Neutrophil (primary cell): ENCODE results near the gene RABGGTA.
A peak's percentile ranks its signal among the peaks of the same experiment; 100 is the strongest.

Source experiments
- H3K27ac ChIP-seq: fragments of 200-600 bp; sonication (generic); 2 replicates; pipeline ENCODE4 v1.5.1; 2016; ENCODE audit warnings: mild to moderate bottlenecking, moderate library complexity
- H3K27me3 ChIP-seq: fragments of 200-600 bp; sonication (generic); 2 replicates; pipeline ENCODE4 v1.6.0; 2016; ENCODE audit warnings: mild to moderate bottlenecking
- H3K36me3 ChIP-seq: fragments of 200-600 bp; sonication (generic); 2 replicates; pipeline ENCODE4 v1.5.1; 2017
- H3K4me1 ChIP-seq, 2 experiments: fragments of 200-600 bp in 1 of 2; sonication (generic) in 1 of 2; 1 replicate in 1 of 2; 2 replicates in 1 of 2; pipeline versions ENCODE4 v1.5.1 to v1.6.1; 2013 to 2016; ENCODE audit warnings: low read depth in 1 of 2, low read length in 1 of 2, mild to moderate bottlenecking in 1 of 2, moderate library complexity in 1 of 2; ENCODE audit not compliant: control insufficient read depth in 1 of 2, insufficient read depth in 1 of 2
- H3K4me3 ChIP-seq, 2 experiments: fragments of 200-600 bp in 1 of 2; sonication (generic) in 1 of 2; 1 replicate in 1 of 2; 2 replicates in 1 of 2; pipeline ENCODE4 v1.5.1; 2013 to 2016; ENCODE audit warnings: low read depth in 1 of 2, low read length in 1 of 2, mild to moderate bottlenecking in 1 of 2, moderate library complexity in 1 of 2
- H3K9me3 ChIP-seq: fragments of 200-600 bp; sonication (generic); 2 replicates; pipeline ENCODE4 v1.5.1; 2016
- TF ChIP-seq, protein P1 (sequence below): fragments of 200-600 bp; sonication (generic); IDR thresholded peaks from 2 replicates; pipeline ENCODE4 v1.5.1; 2016; ENCODE audit warnings: antibody characterized with exemption

The RABGGTA gene, protein sequence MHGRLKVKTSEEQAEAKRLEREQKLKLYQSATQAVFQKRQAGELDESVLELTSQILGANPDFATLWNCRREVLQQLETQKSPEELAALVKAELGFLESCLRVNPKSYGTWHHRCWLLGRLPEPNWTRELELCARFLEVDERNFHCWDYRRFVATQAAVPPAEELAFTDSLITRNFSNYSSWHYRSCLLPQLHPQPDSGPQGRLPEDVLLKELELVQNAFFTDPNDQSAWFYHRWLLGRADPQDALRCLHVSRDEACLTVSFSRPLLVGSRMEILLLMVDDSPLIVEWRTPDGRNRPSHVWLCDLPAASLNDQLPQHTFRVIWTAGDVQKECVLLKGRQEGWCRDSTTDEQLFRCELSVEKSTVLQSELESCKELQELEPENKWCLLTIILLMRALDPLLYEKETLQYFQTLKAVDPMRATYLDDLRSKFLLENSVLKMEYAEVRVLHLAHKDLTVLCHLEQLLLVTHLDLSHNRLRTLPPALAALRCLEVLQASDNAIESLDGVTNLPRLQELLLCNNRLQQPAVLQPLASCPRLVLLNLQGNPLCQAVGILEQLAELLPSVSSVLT

DNA sequence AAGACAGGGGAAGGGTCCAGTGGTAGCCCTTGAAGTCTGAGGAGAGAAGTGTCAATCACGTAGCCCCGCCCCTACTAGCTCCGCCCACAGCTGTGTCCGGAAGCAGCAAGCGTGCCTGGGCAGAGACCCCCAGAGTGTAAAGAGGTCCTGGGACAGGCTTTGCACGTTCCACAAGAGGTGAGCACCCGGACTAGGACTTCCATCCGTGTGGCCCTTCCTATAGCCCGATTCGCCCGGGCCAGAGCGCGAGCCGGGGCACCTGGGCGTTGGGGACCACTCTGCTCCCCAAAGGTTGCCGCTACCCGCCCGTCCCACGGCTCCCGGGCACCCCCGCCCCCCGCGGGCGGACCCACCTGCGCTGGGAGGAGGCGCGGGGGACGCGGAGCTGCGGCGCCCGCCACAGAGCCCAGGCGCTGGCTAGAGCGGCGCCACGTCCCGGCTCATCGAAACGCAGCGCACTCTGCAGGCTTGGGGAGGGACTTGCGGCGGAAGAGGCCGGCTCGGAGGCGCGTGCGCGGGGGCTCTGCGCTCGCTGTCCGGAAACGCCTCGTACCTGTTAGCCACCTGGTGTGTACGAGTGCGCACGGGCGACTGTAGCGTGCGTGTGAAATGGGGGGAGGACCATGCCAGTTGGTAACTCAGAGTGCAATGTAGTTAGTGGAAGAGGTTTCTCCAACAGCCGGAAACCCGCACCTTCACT, at the start of gene RABGGTA:
TSS of gene RABGGTA (minus strand) at position 464 of the 700 bp plus-strand sequence. CDS start 482 bp downstream, outside the sequence.
- H3K4me3 ChIP-seq = peak within 1 kb of the TSS; percentile 83 to 90
- H3K36me3 ChIP-seq = peaks cover 32% of the 10 kb centered on the region
- peak within 1 kb of the TSS; percentile 95 for H3K27ac ChIP-seq
- TF ChIP-seq, protein P1, sequence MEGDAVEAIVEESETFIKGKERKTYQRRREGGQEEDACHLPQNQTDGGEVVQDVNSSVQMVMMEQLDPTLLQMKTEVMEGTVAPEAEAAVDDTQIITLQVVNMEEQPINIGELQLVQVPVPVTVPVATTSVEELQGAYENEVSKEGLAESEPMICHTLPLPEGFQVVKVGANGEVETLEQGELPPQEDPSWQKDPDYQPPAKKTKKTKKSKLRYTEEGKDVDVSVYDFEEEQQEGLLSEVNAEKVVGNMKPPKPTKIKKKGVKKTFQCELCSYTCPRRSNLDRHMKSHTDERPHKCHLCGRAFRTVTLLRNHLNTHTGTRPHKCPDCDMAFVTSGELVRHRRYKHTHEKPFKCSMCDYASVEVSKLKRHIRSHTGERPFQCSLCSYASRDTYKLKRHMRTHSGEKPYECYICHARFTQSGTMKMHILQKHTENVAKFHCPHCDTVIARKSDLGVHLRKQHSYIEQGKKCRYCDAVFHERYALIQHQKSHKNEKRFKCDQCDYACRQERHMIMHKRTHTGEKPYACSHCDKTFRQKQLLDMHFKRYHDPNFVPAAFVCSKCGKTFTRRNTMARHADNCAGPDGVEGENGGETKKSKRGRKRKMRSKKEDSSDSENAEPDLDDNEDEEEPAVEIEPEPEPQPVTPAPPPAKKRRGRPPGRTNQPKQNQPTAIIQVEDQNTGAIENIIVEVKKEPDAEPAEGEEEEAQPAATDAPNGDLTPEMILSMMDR = peak; percentile 95
- no peaks in the 10 kb centered on the region for H3K9me3 ChIP-seq
- peaks cover 49 to 50% of the 10 kb centered on the region in 2 experiments for H3K4me1 ChIP-seq
- no peaks in the 10 kb centered on the region for H3K27me3 ChIP-seq

GRCh38 chr14:24317141-24317928, 45.9 kb upstream of the RABGGTA start:
- peaks cover 48% of the 10 kb centered on the region for H3K36me3 ChIP-seq
- H3K4me3 ChIP-seq = peak overlapping the region; percentile 54 to 74
- TF ChIP-seq, protein P1 = no peak
- H3K27me3 ChIP-seq = no peaks in the 10 kb centered on the region
- peak overlapping the region; percentile 97 for H3K27ac ChIP-seq
- peaks cover 85 to 86% of the 10 kb centered on the region in 2 experiments for H3K4me1 ChIP-seq
- no peaks in the 10 kb centered on the region for H3K9me3 ChIP-seq

- Histone ChIP-seq H3K36me3 (peaks cover 41% of the 10 kb centered on the region), H3K4me1 (peaks cover 91 to 93% of the 10 kb centered on the region in 2 experiments), H3K27me3 (no peaks in the 10 kb centered on the region), H3K27ac (peak overlapping the region; percentile 97), H3K4me3 (peak overlapping the region; percentile 54 to 74), H3K9me3 (no peaks in the 10 kb centered on the region)
- TF ChIP-seq, protein P1 = no peak
Observed at GRCh38 chr14:24316597-24316950, 45.2 kb upstream of the RABGGTA start.

DNA sequence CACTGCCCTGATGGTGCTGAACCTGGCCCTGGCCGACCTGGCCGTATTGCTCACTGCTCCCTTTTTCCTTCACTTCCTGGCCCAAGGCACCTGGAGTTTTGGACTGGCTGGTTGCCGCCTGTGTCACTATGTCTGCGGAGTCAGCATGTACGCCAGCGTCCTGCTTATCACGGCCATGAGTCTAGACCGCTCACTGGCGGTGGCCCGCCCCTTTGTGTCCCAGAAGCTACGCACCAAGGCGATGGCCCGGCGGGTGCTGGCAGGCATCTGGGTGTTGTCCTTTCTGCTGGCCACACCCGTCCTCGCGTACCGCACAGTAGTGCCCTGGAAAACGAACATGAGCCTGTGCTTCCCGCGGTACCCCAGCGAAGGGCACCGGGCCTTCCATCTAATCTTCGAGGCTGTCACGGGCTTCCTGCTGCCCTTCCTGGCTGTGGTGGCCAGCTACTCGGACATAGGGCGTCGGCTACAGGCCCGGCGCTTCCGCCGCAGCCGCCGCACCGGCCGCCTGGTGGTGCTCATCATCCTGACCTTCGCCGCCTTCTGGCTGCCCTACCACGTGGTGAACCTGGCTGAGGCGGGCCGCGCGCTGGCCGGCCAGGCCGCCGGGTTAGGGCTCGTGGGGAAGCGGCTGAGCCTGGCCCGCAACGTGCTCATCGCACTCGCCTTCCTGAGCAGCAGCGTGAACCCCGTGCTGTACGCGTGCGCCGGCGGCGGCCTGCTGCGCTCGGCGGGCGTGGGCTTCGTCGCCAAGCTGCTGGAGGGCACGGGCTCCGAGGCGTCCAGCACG, 44.6 kb upstream of the RABGGTA start:
- Histone ChIP-seq H3K4me3 (peak overlapping the region; percentile 74 to 86), H3K27ac (peak overlapping the region; percentile 97), H3K9me3 (no peaks in the 10 kb centered on the region), H3K27me3 (no peaks in the 10 kb centered on the region), H3K4me1 (peaks cover 95 to 99% of the 10 kb centered on the region in 2 experiments), H3K36me3 (peaks cover 39% of the 10 kb centered on the region)
- TF ChIP-seq, protein P1 = no peak
